GM21528 (cell line): Measurements from ENCODE around the gene AGPS.

Experiments
- ATAC-seq: cut with Tn5 transposase; IDR thresholded peaks from one replicate; pipeline ENCODE4 v1.9.1; 2021; ENCODE audit warnings: mild to moderate bottlenecking, moderate library complexity; ENCODE audit not compliant: unreplicated experiment, low FRiP score

AGPS gene

GRCh38 chr2:177519534-177520115 lies 127.1 kb downstream of the AGPS start:
- ATAC-seq: no peak

GRCh38 chr2:177520324-177520723 lies 127.8 kb downstream of the AGPS start:
- ATAC-seq: no peak

GRCh38 chr2:177523781-177524180 lies 131.2 kb downstream of the AGPS start:
- ATAC-seq: no peak

DNA sequence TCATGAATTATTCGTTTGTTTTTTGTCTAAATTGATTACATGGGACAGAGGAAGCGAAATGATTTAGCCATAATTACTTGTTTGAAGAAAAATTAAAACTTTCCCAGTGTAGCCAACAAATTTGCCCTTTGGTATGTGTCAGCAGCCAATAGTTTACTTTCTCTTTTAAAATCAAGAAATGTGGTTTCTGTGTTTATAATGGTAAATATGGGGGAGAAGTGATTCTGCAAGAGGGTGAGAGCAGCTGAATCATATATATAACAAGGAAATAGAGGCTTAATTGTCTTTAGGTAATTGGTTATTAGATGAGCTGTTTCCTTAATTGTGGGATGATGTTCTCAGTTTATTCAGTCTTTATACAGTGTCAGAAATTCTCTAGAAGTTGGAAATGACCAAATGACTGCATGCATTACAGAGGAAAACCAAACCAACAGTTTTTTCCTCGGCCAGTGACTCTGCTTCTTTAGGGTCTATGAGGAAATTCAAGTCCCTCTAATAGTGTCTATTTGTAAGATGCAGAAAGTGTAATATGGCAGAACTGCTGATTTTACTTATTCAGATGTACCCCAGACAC lies 132.9 kb downstream of the AGPS start:
- ATAC-seq: no peak

GRCh38 chr2:177528351-177528933 lies 135.9 kb downstream of the AGPS start:
- ATAC-seq: no peak

GRCh38 chr2:177529166-177529565 lies 136.6 kb downstream of the AGPS start:
- ATAC-seq: no peak

DNA sequence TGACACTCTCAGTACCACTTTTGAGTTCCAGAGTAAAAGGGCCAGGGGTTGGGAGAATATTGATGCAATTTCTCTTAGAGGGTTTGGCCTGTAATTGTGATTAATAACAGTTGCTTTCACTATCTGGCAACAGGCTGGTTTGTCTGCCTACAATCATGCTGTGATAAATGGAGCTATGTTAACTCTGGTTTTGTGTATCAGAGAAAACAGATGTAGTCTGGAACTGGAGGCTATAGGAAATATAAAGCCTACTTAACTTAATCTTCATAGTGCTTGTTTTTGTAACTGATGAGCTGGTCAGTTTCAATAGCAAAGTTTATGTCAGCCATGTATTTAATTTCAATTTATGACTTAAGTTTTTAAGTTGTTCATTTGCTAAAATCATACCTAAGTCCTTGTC lies 138.0 kb downstream of the AGPS start:
- no peak for ATAC-seq

DNA sequence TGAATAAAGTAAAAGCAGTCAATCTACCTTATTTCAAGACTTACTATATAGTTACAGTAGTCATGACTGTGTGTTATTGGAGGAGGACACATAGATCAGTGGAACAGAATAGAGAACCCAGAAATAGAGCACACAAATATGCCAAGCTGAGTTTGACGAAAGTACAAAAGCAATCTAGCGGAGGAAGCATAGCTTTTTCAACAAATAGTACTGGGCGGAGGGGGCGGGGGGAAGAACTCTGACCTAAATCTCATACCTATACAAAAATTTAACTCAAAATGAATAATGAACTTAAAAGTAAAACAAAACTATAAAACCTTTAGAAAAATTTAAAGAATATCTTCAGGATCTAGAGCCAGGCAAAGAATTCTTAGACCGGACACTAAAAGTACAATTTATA lies 139.1 kb downstream of the AGPS start:
- ATAC-seq: no peak

GRCh38 chr2:177532567-177532966 lies 140.0 kb downstream of the AGPS start:
- ATAC-seq: no peak

GRCh38 chr2:177533253-177533652 lies 140.7 kb downstream of the AGPS start:
- no peak for ATAC-seq

DNA sequence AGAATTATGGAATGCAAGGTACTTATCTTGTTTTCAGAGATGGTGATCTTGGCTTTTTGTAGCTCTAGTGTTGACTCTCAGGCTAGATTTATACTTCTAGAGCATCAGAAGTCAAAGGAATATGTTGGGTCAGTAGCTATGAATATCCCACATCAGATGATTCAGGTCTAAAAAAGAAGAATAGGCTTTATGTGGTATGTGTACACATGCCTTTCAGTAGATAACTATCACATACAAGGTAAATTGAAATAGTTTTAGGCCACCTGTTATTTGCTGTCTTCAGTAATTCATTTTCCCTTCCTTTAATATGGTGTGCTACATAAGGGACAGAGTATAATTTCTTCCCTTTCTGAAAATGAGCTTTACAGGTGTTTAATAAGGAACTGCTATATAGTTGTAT lies 142.4 kb downstream of the AGPS start:
- ATAC-seq: no peak

GRCh38 chr2:177535958-177536504 lies 143.5 kb downstream of the AGPS start:
- ATAC-seq: no peak

GRCh38 chr2:177537213-177537612 lies 144.6 kb downstream of the AGPS start:
- ATAC-seq: no peak

DNA sequence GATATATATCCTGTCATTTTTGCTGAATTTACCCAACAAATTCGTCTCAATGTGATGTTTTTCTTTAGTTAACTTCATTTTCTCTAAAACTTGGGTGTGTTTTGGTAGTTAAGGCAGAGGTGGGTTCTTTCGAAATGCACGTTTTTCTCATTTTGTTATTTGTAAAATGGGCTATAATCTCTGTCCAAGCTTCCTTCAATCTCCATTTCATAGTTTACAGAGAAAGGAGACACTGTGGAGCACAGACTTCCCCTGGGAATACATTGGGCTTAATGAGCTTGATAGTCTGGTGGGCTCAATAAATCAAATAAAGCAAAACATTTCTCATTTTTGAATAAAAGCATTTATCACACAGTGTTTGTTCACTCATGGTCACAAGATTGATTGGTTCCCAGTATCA lies 145.1 kb downstream of the AGPS start:
- ATAC-seq: no peak

DNA sequence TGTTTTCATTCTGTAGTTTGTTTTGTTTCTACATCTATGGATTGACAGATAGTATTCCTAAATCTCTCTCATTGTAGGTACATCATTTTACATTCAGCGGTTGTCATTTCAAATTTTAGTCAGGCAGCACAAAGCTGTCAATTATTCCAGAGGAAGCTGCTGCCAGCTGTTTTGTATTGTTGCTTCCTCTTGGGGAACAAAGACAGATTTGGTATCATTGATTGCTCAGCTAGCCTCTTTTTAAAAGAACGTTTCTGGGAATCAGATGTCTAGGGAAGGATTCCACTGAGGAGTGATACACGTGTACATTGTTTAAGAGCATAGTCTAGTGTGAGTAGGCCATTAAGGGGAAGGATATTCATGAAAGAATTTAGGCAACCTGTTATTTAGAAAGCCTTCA lies 145.8 kb downstream of the AGPS start:
- ATAC-seq: no peak

- no peak for ATAC-seq
These were observed 147.7 kb downstream of the AGPS start for GRCh38 chr2:177540283-177540682.

GRCh38 chr2:177541258-177541991 lies 148.9 kb downstream of the AGPS start:
- no peak for ATAC-seq

DNA sequence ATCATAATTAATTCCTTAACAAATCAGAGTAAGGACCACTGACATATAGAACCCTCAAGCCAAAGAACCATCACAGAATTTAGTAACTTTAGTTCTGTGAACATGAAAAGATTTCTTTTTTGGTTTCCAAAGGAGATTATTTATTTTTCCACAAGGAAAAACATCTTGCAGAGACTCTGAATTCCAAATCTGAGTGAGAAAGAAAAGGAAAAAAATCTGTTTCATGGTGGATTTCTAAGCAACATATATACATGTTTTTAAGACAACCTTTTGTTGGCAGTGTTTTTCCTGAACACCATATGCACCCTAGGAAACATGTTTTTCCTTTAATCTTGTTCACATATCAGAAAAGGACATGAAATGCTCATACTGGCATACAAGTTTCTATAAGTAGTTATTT lies 149.8 kb downstream of the AGPS start:
- ATAC-seq: no peak

DNA sequence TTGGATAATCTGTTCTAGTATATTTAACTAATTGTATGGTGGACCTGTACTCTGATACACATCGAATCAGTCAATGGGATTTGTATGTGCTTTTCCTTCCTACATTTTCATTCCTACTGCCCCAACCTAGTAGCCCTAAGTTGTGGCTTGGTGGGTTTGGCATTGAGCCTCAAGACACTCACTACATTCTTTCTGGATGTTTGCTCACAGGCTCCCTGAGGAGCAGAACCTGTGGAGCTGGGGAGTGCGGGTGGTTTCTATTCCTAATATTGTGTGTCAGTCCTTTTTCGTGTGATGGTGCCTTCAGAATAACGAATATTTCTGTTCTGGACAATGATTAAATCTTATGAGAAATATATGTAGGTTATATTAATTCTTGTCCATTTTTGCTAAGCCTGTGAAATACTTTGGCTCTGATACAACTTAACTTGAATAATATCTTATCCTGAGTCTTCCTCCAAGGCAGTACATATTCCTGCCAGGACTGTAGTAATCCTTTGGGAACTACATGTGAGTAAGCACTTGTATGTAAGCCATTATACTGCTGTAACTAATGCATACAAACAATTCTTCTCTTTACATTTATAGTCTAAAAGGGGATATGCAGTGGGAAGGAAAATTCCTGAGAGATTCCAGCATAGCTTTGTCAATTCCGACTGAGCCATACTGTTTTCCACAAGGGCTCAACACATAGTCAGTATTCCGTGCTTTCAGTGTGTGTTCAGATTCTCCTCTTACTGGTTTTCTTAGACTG lies 150.6 kb downstream of the AGPS start:
- ATAC-seq: no peak

DNA sequence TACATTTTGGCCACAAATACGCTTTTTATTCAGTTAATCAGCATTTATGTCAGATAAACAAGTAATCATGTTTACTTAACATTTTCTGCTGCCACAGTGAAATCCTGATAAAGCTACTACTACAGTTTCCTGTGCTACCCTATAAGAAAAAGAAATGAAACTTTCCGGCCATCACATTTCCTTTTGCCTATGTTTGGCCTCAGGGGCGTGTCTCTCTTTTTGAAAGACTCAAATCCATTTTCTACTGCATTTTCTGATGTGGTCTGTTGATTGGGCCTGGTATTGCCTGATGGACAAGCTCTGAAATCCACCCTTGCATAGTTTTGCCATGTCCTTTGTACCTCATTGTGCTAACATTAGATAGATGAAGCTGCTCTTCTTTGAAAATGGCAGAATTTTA lies 152.6 kb downstream of the AGPS start:
- ATAC-seq: no peak
